Ishikawa (cell line): ENCODE results near the gene TPRG1.

Experiments used
- CREB1 ChIP-seq: IDR thresholded peaks from 2 replicates; pipeline ENCODE4 v1.6.1; 2012; ENCODE audit warnings: low read depth
- EGR1 ChIP-seq: IDR thresholded peaks from 2 replicates; pipeline ENCODE4 v1.6.1; 2012
- EP300 ChIP-seq: IDR thresholded peaks from 2 replicates; pipeline ENCODE4 v1.6.1; 2012; ENCODE audit warnings: borderline replicate concordance
- FOXM1 ChIP-seq: IDR thresholded peaks from 2 replicates; pipeline ENCODE4 v1.6.1; 2012; ENCODE audit warnings: low read depth, borderline replicate concordance
- MAX ChIP-seq: IDR thresholded peaks from 2 replicates; pipeline ENCODE4 v1.6.1; 2012
- NFIC ChIP-seq: IDR thresholded peaks from 2 replicates; pipeline ENCODE4 v1.6.1; 2012
- RAD21 ChIP-seq: IDR thresholded peaks from 2 replicates; pipeline ENCODE4 v1.6.1; 2012; ENCODE audit warnings: low read depth
- REST ChIP-seq: IDR thresholded peaks from 2 replicates; pipeline ENCODE4 v1.6.1; 2012; ENCODE audit warnings: low read depth, mild to moderate bottlenecking
- TAF1 ChIP-seq: IDR thresholded peaks from 2 replicates; pipeline ENCODE4 v1.6.1; 2012; ENCODE audit warnings: low read depth, mild to moderate bottlenecking
- TCF12 ChIP-seq: IDR thresholded peaks from 2 replicates; pipeline ENCODE4 v1.6.1; 2012; ENCODE audit warnings: low read depth
- TEAD4 ChIP-seq: IDR thresholded peaks from 2 replicates; pipeline ENCODE4 v1.6.1; 2012
- USF1 ChIP-seq: IDR thresholded peaks from 2 replicates; pipeline ENCODE4 v1.6.1; 2012
- YY1 ChIP-seq: IDR thresholded peaks from 2 replicates; pipeline ENCODE4 v1.6.1; 2012; ENCODE audit warnings: low read depth
- ZBTB7A ChIP-seq: IDR thresholded peaks from 2 replicates; pipeline ENCODE4 v1.6.1; 2012; ENCODE audit warnings: low read depth

- TF ChIP-seq TEAD4 (no peak), MAX (no peak), CREB1 (no peak), USF1 (no peak), FOXM1 (no peak), EGR1 (no peak), YY1 (no peak), TAF1 (no peak), RAD21 (no peak), EP300 (no peak), REST (no peak), ZBTB7A (no peak), TCF12 (no peak), NFIC (no peak)
Measured at GRCh38 chr3:189186101-189186500, 14.3 kb downstream of the TPRG1 start.
